Stomach (tissue), 4 donors: ENCODE data around the gene EXOSC5.

ENCODE experiments used
- CTCF ChIP-seq, 7 experiments: fragments of 450-650 bp in 4 of 7; fragments of 200-600 bp in 3 of 7; sonication (generic) in 3 of 7; IDR thresholded peaks; one replicate each; pipeline ENCODE4 v1.5.1; 2016 to 2019; ENCODE audit warnings: antibody characterized with exemption in 7 of 7, control low read depth in 2 of 7, mild to moderate bottlenecking in 1 of 7
- EP300 ChIP-seq: sonication (generic); formaldehyde crosslinking; IDR thresholded peaks from one replicate; pipeline ENCODE4 v1.6.1; 2017; ENCODE audit warnings: antibody characterized with exemption
- POLR2A ChIP-seq, 4 donors: fragments of 450-650 bp; IDR thresholded peaks; one replicate each; pipeline ENCODE4 v1.6.1; 2016; ENCODE audit warnings: antibody characterized with exemption in 4 of 4, control low read depth in 2 of 4, mild to moderate bottlenecking in 1 of 4, moderate library complexity in 1 of 4
- POLR2AphosphoS5 ChIP-seq, 3 donors: sonication (generic); formaldehyde crosslinking; IDR thresholded peaks; one replicate each; pipeline ENCODE4 v1.6.1; 2016; ENCODE audit warnings: antibody characterized with exemption in 3 of 3

DNA sequence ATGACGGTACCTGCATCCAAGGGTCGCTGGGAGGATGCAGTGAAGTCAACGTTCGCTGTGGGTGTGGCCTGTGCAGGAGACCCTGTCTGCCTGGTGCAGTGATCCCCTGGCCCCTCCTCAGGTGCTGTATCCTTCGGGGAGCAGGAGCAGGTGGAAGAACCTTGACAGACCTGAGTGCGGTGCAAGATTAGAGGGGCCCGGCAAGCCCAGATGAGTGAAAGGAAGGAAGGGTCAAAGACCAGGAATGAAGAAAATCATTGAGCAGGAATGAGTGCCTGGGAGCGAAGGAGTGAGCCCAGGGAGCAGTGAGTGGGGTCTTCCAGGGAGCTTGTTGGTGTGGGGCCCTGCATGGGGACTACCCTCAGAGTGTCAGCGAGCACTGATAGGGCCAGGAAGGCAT, 17.3 kb upstream of the EXOSC5 start:
- TF ChIP-seq CTCF (IDR thresholded peaks at IDR 0.05) = no peak
- TF ChIP-seq POLR2A (IDR thresholded peaks at IDR 0.05) = no peak
- no peak for TF ChIP-seq POLR2AphosphoS5 (IDR thresholded peaks at IDR 0.05)
- TF ChIP-seq EP300 = no peak
